ENCODE results near the gene SAMD4A.

Gene SAMD4A

GRCh38 chr14:54535126-54535525 is 31.8 kb upstream of the SAMD4A start:
- TF ChIP-seq CTCF (IDR thresholded peaks at IDR 0.05; ENCODE audit: insufficient read depth, low read depth, low read length, missing control alignments): no peak
- H3K4me3 ChIP-seq (ENCODE audit: low read length): no peak overlapping the region
- no peak for DNase-seq (ENCODE audit: low read depth)

- no peak for TF ChIP-seq CTCF (IDR thresholded peaks at IDR 0.05; ENCODE audit: insufficient read depth, low read depth, low read length, missing control alignments)
- no peak overlapping the region for H3K4me3 ChIP-seq (ENCODE audit: low read length)
- no peak for DNase-seq (ENCODE audit: low read depth)
Measured at GRCh38 chr14:54535646-54536045, 31.3 kb upstream of the SAMD4A start.

- H3K4me3 ChIP-seq (ENCODE audit: low read length): no peak overlapping the region
- DNase-seq (ENCODE audit: low read depth): no peak
- TF ChIP-seq CTCF (IDR thresholded peaks at IDR 0.05; ENCODE audit: insufficient read depth, low read depth, low read length, missing control alignments): no peak
Measured at GRCh38 chr14:54537651-54538050, 29.3 kb upstream of the SAMD4A start.

- no peak for TF ChIP-seq CTCF (IDR thresholded peaks at IDR 0.05; ENCODE audit: insufficient read depth, low read depth, low read length, missing control alignments)
- no peak for DNase-seq (ENCODE audit: low read depth)
- H3K4me3 ChIP-seq (ENCODE audit: low read length): no peak overlapping the region
Measured at GRCh38 chr14:54538055-54538454, 28.9 kb upstream of the SAMD4A start.

GRCh38 chr14:54547583-54547982 is 19.3 kb upstream of the SAMD4A start:
- no peak for TF ChIP-seq CTCF (IDR thresholded peaks at IDR 0.05; ENCODE audit: insufficient read depth, low read depth, low read length, missing control alignments)
- DNase-seq (ENCODE audit: low read depth): no peak

GRCh38 chr14:54548491-54548890 is 18.4 kb upstream of the SAMD4A start:
- no peak overlapping the region for H3K4me3 ChIP-seq (ENCODE audit: low read length)
- TF ChIP-seq CTCF (IDR thresholded peaks at IDR 0.05; ENCODE audit: insufficient read depth, low read depth, low read length, missing control alignments): no peak
- no peak for DNase-seq (ENCODE audit: low read depth)

More at GRCh38 chr14:54547583-54547982, 19.3 kb upstream of the SAMD4A start:
- no peak overlapping the region for H3K4me3 ChIP-seq (ENCODE audit: low read length)

GRCh38 chr14:54549862-54550261 is 17.1 kb upstream of the SAMD4A start:
- no peak overlapping the region for H3K4me3 ChIP-seq (ENCODE audit: low read length)
- no peak for TF ChIP-seq CTCF (IDR thresholded peaks at IDR 0.05; ENCODE audit: insufficient read depth, low read depth, low read length, missing control alignments)
- DNase-seq (ENCODE audit: low read depth): peak; percentile 31
